WERI-Rb-1 (cell line): ENCODE results near the gene PPCDC.

ENCODE experiments used
- DNase-seq: peaks from one replicate; pipeline ENCODE4 v3.0.0-alpha.2; 2020
- H3K27ac ChIP-seq: fragments of 250-450 bp; sonication (Bioruptor Pico); 2 replicates; pipeline ENCODE4 v1.5.1; 2020; ENCODE audit warnings: mild to moderate bottlenecking, moderate library complexity
- H3K27me3 ChIP-seq: fragments of 250-450 bp; sonication (Bioruptor Pico); 2 replicates; pipeline ENCODE4 v1.5.1; 2021; ENCODE audit warnings: mild to moderate bottlenecking, low read depth, moderate library complexity; ENCODE audit not compliant: insufficient read depth, severe bottlenecking
- H3K36me3 ChIP-seq: fragments of 250-450 bp; sonication (Bioruptor Pico); 2 replicates; pipeline ENCODE4 v1.5.1; 2020; ENCODE audit warnings: mild to moderate bottlenecking, moderate library complexity
- H3K4me3 ChIP-seq: 2 replicates; pipeline ENCODE4 v1.5.1; 2011; ENCODE audit warnings: low read depth, mild to moderate bottlenecking, control low read depth, low read length
- H3K9me3 ChIP-seq: fragments of 250-450 bp; sonication (Bioruptor Pico); 2 replicates; pipeline ENCODE4 v1.5.1; 2021; ENCODE audit warnings: mild to moderate bottlenecking, moderate library complexity; ENCODE audit not compliant: severe bottlenecking
- TF ChIP-seq, protein P1 (sequence below): IDR thresholded peaks from 2 replicates; pipeline ENCODE4 v1.5.1; 2011; ENCODE audit warnings: low read depth, mild to moderate bottlenecking, control low read depth, inconsistent platforms, low read length

The PPCDC gene

DNA sequence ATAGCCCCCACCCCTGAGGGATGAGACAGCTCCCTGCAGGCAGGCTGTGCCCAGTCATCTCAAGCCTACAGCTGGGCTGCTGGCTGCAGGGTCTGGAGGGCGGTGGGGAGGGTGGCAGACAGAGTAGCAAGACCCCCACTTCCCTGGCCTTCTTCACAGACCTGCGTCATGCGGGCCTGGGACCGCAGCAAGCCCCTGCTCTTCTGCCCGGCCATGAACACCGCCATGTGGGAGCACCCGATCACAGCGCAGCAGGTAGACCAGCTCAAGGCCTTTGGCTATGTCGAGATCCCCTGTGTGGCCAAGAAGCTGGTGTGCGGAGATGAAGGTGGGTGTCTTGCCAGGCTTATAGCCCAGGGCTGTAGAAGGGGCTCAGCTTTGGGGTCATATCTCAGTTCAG lies 25.0 kb downstream of the PPCDC start:
- Histone ChIP-seq H3K36me3 (no peaks in the 10 kb centered on the region), H3K27me3 (no peaks in the 10 kb centered on the region), H3K9me3 (no peaks in the 10 kb centered on the region), H3K27ac (no peak overlapping the region), H3K4me3 (no peak overlapping the region)
- no peak for DNase-seq
- TF ChIP-seq, protein P1, sequence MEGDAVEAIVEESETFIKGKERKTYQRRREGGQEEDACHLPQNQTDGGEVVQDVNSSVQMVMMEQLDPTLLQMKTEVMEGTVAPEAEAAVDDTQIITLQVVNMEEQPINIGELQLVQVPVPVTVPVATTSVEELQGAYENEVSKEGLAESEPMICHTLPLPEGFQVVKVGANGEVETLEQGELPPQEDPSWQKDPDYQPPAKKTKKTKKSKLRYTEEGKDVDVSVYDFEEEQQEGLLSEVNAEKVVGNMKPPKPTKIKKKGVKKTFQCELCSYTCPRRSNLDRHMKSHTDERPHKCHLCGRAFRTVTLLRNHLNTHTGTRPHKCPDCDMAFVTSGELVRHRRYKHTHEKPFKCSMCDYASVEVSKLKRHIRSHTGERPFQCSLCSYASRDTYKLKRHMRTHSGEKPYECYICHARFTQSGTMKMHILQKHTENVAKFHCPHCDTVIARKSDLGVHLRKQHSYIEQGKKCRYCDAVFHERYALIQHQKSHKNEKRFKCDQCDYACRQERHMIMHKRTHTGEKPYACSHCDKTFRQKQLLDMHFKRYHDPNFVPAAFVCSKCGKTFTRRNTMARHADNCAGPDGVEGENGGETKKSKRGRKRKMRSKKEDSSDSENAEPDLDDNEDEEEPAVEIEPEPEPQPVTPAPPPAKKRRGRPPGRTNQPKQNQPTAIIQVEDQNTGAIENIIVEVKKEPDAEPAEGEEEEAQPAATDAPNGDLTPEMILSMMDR: no peak

DNA sequence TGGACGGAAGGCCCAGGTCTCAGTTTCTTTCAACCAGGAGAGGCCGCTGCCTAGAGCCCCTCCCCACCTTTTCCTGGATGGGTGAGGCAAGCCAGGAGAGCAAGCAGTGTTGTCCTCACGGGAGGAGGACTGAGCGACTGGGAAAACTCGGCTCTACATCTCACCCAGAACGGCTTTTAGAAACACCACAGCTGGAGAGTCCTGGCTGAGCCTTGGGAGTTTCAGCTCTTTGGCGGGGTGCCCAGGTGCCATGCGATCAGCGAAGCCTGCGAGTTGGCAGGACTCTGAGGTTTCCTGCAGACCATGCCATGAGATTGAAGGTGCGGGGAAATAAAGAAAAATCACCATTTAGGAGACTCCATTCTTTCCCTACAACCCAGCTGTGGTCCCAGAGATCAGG lies 26.0 kb downstream of the PPCDC start:
- H3K27me3 ChIP-seq: no peaks in the 10 kb centered on the region
- H3K4me3 ChIP-seq: no peak overlapping the region
- no peaks in the 10 kb centered on the region for H3K9me3 ChIP-seq
- H3K27ac ChIP-seq: no peak overlapping the region
- TF ChIP-seq, protein P1: no peak
- DNase-seq: no peak
- H3K36me3 ChIP-seq: no peaks in the 10 kb centered on the region

DNA sequence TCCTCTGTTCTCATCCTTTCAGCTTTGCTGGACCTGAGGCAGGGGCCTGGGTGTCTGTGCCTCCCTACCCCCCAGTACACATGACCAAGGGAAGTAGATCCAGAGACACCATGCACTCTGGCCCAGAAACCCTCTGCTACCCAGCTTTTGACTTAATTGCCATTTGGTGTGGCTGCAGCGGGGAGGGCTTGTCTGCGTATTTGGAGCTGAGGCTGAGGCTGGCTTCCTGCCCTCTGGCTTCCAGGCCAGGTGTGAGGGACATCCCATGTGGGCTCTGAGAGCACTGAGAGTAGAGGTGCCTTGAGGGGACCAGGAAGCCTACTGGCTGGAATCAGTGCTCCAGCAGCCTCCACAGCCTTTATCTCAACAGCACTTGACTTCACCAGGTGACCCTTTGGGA lies 26.9 kb downstream of the PPCDC start:
- TF ChIP-seq, protein P1: no peak
- Histone ChIP-seq H3K36me3 (no peaks in the 10 kb centered on the region), H3K27me3 (no peaks in the 10 kb centered on the region), H3K4me3 (no peak overlapping the region), H3K9me3 (no peaks in the 10 kb centered on the region), H3K27ac (no peak overlapping the region)
- no peak for DNase-seq

DNA sequence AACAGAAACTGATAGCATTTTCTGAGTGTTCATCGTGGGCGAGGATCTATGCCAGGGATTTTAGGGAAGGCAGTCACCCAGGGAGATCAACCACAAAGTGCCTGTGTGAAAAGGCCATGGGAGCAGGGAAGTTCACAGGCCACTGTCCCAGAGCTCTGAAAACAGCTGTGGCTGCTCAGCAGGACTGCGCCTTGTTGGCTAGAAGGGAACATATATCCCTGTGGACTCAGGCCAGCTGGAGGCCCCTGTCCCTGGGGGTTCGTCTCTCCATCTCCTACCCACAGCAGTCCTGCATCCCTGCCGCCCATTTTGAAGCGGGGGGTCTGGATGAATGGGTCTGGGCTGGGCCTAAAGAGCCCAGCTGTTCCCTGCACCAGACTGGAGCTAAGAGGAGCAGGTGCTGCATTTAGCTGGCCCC lies 27.8 kb downstream of the PPCDC start:
- Histone ChIP-seq H3K27me3 (no peaks in the 10 kb centered on the region), H3K27ac (no peak overlapping the region), H3K4me3 (no peak overlapping the region), H3K9me3 (no peaks in the 10 kb centered on the region), H3K36me3 (no peaks in the 10 kb centered on the region)
- DNase-seq: no peak
- TF ChIP-seq, protein P1: no peak

DNA sequence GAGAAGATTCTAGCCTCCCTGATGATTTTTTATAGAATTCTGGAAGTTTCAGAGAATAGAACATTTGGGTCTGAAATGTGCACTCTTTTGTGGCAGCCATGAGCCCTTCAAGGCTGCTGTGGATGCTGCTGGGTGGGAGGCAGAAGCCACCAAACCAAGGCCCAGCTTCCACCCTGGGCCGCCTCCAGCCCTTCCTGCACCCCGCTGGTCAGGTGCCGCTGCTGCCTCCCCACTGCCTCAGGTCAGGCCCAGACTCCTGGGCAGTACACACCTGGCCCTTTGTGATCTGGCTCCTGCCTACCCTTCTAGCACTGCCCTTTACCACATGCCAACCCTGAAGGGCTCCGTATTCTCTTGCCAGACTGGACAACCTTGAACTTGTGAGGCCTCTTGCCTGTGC lies 28.3 kb downstream of the PPCDC start:
- no peaks in the 10 kb centered on the region for H3K9me3 ChIP-seq
- no peak overlapping the region for H3K4me3 ChIP-seq
- H3K27ac ChIP-seq: no peak overlapping the region
- no peaks in the 10 kb centered on the region for H3K27me3 ChIP-seq
- TF ChIP-seq, protein P1: no peak
- DNase-seq: no peak
- H3K36me3 ChIP-seq: no peaks in the 10 kb centered on the region

DNA sequence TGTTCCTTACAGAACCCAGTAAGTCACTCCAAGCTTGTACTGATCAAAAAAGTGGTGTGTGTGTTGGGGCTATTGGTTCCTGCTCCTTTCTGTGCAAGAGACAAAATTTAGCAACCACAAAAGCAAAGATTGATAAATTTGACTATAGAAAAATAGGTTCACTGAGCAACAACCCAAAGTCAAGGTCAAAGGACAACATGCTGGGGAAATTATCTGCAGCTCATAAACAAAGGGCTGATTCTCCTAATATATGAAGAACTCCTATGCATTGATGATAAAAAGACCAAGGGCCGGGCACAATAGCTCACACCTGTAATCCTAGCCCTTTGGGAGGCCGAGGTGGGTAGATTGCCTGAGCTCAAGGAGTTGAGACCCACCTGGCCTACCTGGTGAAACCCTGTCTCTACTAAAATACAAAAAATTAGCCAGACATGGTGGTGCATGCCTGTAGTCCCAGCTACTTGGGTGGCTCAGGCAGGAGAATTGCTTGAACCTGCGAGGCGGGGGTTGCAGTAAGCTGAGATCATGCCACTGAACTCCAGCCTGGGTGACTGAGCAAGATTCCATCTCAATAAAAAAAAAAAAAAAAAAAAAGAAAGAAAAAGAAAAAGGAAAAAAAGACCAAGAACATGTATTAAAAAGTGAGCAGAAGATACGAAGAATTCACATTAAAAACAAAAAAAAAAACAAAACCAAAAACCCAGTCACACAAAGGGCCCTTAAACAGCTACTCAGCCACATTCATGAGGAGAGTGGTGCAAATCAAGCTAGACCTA lies 29.8 kb downstream of the PPCDC start:
- Histone ChIP-seq H3K27ac (no peak overlapping the region), H3K27me3 (no peaks in the 10 kb centered on the region), H3K9me3 (no peaks in the 10 kb centered on the region), H3K4me3 (no peak overlapping the region), H3K36me3 (no peaks in the 10 kb centered on the region)
- no peak for DNase-seq
- TF ChIP-seq, protein P1: no peak
